ENCODE data around the gene PCDHA5. TPM values are rescaled to one million over a fixed set of nuclear protein-coding genes. Genes with fewer than 3 reads are reported as not detected.
"Not testable (repeated sequence)": the region's sequence is repeated elsewhere in the genome, so short reads cannot be mapped to it uniquely, and the experiment has no call there.

The PCDHA5 gene
- total RNA-seq, 6 experiments from 2014 or later = not detected

DNA sequence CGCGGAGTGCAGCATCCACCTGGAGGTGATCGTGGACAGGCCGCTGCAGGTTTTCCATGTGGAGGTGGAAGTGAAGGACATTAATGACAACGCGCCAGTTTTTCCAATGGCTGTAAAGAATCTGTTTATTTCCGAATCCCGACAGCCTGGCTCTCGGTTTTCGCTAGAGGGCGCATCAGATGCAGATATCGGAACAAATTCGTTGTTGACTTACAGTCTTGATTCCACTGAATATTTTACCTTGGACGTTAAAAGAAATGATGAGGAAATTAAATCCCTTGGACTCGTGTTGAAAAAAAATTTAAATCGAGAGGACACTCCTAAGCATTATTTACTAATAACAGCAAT is 19.9 kb upstream of the PCDHA5 start:
- H3K4me3 Mint-ChIP-seq = peak overlapping the region; percentile 70
- H3K9me3 Mint-ChIP-seq = peaks cover 26% of the 10 kb centered on the region
- H3K27ac Mint-ChIP-seq = no peak overlapping the region
- no peaks in the 10 kb centered on the region for H3K4me1 Mint-ChIP-seq (ENCODE audit: low read depth)
- TF ChIP-seq, protein P1, sequence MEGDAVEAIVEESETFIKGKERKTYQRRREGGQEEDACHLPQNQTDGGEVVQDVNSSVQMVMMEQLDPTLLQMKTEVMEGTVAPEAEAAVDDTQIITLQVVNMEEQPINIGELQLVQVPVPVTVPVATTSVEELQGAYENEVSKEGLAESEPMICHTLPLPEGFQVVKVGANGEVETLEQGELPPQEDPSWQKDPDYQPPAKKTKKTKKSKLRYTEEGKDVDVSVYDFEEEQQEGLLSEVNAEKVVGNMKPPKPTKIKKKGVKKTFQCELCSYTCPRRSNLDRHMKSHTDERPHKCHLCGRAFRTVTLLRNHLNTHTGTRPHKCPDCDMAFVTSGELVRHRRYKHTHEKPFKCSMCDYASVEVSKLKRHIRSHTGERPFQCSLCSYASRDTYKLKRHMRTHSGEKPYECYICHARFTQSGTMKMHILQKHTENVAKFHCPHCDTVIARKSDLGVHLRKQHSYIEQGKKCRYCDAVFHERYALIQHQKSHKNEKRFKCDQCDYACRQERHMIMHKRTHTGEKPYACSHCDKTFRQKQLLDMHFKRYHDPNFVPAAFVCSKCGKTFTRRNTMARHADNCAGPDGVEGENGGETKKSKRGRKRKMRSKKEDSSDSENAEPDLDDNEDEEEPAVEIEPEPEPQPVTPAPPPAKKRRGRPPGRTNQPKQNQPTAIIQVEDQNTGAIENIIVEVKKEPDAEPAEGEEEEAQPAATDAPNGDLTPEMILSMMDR (IDR thresholded peaks at IDR 0.05) = 0 out of 2 replicates have a peak, but pooled peaks have one; percentile 13
- DNase-seq = no peak
- no peaks in the 10 kb centered on the region; the same call in 1 of the 2 replicates for H3K27me3 Mint-ChIP-seq (ENCODE audit: insufficient read depth)
- 0 out of 2 replicates have a peak, but pooled peaks cover 6% of the 10 kb centered on the region for H3K36me3 Mint-ChIP-seq (ENCODE audit: low read depth)

DNA sequence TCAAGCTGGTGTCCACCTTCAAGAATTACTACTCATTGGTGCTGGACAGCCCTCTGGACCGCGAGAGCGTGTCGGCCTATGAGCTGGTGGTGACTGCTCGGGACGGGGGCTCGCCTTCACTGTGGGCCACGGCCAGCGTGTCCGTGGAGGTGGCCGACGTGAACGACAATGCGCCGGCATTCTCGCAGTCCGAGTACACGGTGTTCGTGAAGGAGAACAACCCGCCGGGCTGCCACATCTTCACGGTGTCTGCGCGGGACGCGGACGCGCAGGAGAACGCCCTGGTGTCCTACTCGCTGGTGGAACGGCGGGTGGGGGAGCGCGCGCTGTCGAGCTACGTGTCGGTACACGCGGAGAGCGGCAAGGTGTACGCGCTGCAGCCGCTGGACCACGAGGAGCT is 19.0 kb upstream of the PCDHA5 start:
- not testable (repeated sequence) for DNase-seq; H3K36me3 Mint-ChIP-seq (ENCODE audit: low read depth); H3K4me3 Mint-ChIP-seq; H3K27ac Mint-ChIP-seq; H3K4me1 Mint-ChIP-seq (ENCODE audit: low read depth); H3K27me3 Mint-ChIP-seq (ENCODE audit: insufficient read depth)
- H3K9me3 Mint-ChIP-seq = peaks cover 29% of the 10 kb centered on the region

DNA sequence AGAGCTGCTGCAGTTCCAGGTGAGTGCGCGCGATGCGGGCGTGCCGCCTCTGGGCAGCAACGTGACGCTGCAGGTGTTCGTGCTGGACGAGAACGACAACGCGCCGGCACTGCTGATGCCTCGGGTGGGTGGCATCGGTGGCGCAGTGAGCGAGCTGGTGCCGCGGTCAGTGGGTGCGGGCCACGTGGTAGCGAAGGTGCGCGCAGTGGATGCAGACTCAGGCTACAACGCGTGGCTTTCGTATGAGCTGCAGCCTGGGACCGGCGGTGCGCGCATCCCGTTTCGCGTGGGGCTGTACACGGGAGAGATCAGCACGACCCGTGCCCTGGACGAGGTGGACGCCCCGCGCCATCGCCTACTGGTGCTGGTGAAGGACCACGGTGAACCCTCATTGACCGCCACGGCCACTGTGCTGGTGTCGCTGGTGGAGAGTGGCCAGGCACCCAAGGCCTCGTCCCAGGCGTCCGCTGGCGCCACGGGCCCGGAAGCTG is 18.6 kb upstream of the PCDHA5 start:
- H3K27me3 Mint-ChIP-seq (ENCODE audit: insufficient read depth) = no peaks in the 10 kb centered on the region; the same call in 1 of the 2 replicates
- no peak overlapping the region for H3K27ac Mint-ChIP-seq
- H3K4me3 Mint-ChIP-seq = no peak overlapping the region
- DNase-seq = no peak
- H3K36me3 Mint-ChIP-seq (ENCODE audit: low read depth) = 0 out of 2 replicates have a peak, but pooled peaks cover 6% of the 10 kb centered on the region
- TF ChIP-seq, protein P1 (IDR thresholded peaks at IDR 0.05) = no peak
- H3K4me1 Mint-ChIP-seq (ENCODE audit: low read depth) = no peaks in the 10 kb centered on the region
- peaks cover 32% of the 10 kb centered on the region for H3K9me3 Mint-ChIP-seq

DNA sequence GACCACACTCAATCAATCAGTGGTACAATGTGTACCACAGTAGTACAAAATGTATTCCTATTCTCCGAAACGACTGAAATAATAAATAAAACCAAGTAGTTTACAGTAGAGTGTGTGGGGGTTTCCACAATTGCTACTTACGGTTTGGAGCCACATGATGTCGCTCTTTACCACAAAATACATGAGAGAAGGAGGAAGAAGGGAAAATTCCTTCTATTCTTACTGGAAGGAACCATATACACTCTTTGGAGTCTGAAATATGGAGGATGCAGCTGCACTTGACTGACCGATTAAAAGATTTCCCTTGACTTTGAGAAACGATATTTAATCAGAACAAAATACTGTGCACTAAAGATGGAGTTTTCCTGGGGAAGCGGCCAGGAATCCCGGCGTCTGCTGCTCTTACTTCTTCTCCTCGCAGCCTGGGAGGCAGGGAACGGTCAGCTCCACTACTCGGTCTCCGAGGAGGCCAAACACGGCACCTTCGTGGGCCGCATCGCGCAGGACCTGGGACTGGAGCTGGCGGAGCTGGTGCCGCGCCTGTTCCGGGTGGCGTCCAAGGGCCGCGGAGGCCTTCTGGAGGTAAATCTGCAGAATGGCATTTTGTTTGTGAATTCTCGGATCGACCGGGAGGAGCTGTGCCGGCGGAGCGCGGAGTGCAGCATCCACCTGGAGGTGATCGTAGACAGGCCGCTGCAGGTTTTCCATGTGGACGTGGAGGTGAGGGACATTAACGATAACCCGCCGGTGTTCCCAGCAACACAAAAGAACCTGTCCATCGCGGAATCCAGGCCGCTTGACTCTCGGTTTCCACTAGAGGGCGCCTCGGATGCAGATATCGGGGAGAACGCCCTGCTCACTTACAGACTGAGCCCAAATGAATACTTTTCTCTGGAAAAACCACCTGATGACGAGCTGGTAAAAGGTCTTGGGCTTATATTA is 14.3 kb upstream of the PCDHA5 start, which contains the start of gene PCDHA4:
TSS of gene PCDHA4 (plus strand) at position 235 of the 942 bp plus-strand sequence.
- H3K36me3 Mint-ChIP-seq (ENCODE audit: low read depth) = 0 out of 2 replicates have a peak, but pooled peaks cover 1% of the 10 kb centered on the region
- no peaks in the 10 kb centered on the region for H3K4me1 Mint-ChIP-seq (ENCODE audit: low read depth)
- H3K9me3 Mint-ChIP-seq = peaks cover 46% of the 10 kb centered on the region
- H3K4me3 Mint-ChIP-seq = no peak within 1 kb of the TSS
- TF ChIP-seq, protein P1 (IDR thresholded peaks at IDR 0.05) = peak; percentile 45; the same call in 1 of the 2 replicates
- H3K27me3 Mint-ChIP-seq (ENCODE audit: insufficient read depth) = no peaks in the 10 kb centered on the region; the same call in 1 of the 2 replicates
- no peak within 1 kb of the TSS for H3K27ac Mint-ChIP-seq
- DNase-seq = no peak

DNA sequence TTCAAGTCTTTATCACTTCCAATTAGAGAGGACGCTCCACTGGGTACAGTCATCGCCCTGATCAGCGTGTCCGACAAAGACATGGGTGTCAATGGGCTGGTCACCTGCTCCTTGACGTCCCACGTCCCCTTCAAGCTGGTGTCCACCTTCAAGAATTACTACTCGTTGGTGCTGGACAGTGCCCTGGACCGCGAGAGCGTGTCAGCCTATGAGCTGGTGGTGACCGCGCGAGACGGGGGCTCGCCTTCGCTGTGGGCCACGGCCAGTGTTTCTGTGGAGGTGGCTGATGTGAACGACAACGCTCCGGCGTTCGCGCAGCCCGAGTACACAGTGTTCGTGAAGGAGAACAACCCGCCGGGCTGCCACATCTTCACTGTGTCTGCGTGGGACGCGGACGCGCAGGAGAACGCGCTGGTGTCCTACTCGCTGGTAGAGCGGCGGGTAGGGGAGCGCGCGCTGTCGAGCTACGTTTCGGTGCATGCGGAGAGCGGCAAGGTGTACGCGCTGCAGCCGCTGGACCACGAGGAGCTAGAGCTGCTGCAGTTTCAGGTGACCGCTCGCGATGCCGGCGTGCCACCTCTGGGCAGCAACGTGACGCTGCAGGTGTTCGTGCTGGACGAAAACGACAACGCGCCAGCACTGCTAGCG is 13.0 kb upstream of the PCDHA5 start:
- H3K27me3 Mint-ChIP-seq (ENCODE audit: insufficient read depth); H3K27ac Mint-ChIP-seq; H3K36me3 Mint-ChIP-seq (ENCODE audit: low read depth); DNase-seq; H3K4me3 Mint-ChIP-seq; H3K4me1 Mint-ChIP-seq (ENCODE audit: low read depth): not testable (repeated sequence)
- peaks cover 40% of the 10 kb centered on the region for H3K9me3 Mint-ChIP-seq

DNA sequence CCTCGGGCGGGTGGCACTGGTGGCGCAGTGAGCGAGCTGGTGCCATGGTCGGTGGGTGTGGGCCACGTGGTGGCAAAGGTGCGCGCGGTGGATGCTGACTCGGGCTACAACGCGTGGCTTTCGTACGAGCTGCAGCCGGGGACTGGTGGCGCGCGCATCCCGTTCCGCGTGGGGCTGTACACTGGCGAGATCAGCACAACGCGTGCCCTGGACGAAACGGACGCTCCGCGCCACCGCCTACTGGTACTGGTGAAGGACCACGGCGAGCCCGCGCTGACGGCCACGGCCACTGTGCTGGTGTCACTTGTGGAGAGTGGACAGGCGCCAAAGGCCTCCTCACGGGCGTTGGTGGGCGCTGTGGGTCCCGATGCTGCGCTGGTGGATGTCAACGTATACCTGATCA is 12.5 kb upstream of the PCDHA5 start:
- H3K4me1 Mint-ChIP-seq (ENCODE audit: low read depth) = no peaks in the 10 kb centered on the region
- DNase-seq = no peak
- H3K36me3 Mint-ChIP-seq (ENCODE audit: low read depth) = no peaks in the 10 kb centered on the region
- no peak overlapping the region for H3K27ac Mint-ChIP-seq
- TF ChIP-seq, protein P1 (IDR thresholded peaks at IDR 0.05) = no peak
- no peaks in the 10 kb centered on the region; the same call in 1 of the 2 replicates for H3K27me3 Mint-ChIP-seq (ENCODE audit: insufficient read depth)
- H3K9me3 Mint-ChIP-seq = peaks cover 35% of the 10 kb centered on the region
- H3K4me3 Mint-ChIP-seq = no peak overlapping the region

All from HFFc6 (cell line).